CD4-positive, alpha-beta T cell (primary cell): ENCODE measurements around the gene MUC2. TPM values are rescaled to one million over a fixed set of nuclear protein-coding genes. Genes with fewer than 3 reads are reported as not detected.
A peak's percentile ranks its signal among the peaks of the same experiment; 100 is the strongest.

Experiments used
- ATAC-seq: fragments of 200-7000 bp; cut with Tn5 transposase; one replicate; pipeline ENCODE4 v1.10.0; 2022; ENCODE audit warnings: mild to moderate bottlenecking; ENCODE audit not compliant: poor library complexity
- CTCF ChIA-PET: fragments of 350-600 bp; sonication (Branson Sonifier 250); formaldehyde crosslinking; loops from one replicate; lab custom pipeline; 2021; ENCODE audit warnings: antibody characterized with exemption, inconsistent platforms; lab: Charles Lee
- POLR2A ChIA-PET: fragments of 350-600 bp; sonication (Branson Sonifier 250); formaldehyde crosslinking; loops from one replicate; lab custom pipeline; 2021; ENCODE audit warnings: antibody characterized with exemption, inconsistent platforms; lab: Charles Lee
- DNase-seq, 14 experiments: peaks; one replicate each; pipeline ENCODE4 v3.0.0-alpha.2; 2013 to 2020; ENCODE audit warnings: mixed read lengths in 2 of 14
- H3K27ac ChIP-seq, 2 donors: one replicate each; pipeline versions ENCODE4 v1.5.1 to v1.7.0; 2013; ENCODE audit warnings: low read length in 2 of 2, low read depth in 1 of 2, mild to moderate bottlenecking in 1 of 2
- H3K27me3 ChIP-seq, 2 experiments: 1 replicate in 1 of 2; 2 replicates in 1 of 2; pipeline versions ENCODE4 v1.6.1 to v1.7.0; 2013; ENCODE audit warnings: low read length in 2 of 2, control low read depth in 1 of 2, mild to moderate bottlenecking in 1 of 2, moderate library complexity in 1 of 2; ENCODE audit not compliant: insufficient read depth in 2 of 2, control insufficient read depth in 1 of 2
- H3K36me3 ChIP-seq: one replicate; pipeline ENCODE4 v1.6.1; 2013; ENCODE audit warnings: low read length, control low read depth; ENCODE audit not compliant: insufficient read depth
- H3K4me1 ChIP-seq: one replicate; pipeline ENCODE4 v1.6.1; 2013; ENCODE audit warnings: low read length, control low read depth; ENCODE audit not compliant: insufficient read depth
- H3K4me3 ChIP-seq: one replicate; pipeline ENCODE4 v1.5.1; 2013; ENCODE audit warnings: mild to moderate bottlenecking, low read length, moderate library complexity
- H3K9me3 ChIP-seq, 2 experiments: 1 replicate in 1 of 2; 2 replicates in 1 of 2; pipeline versions ENCODE4 v1.6.1 to v1.7.0; 2013; ENCODE audit warnings: low read length in 2 of 2, mild to moderate bottlenecking in 2 of 2, control low read depth in 1 of 2, moderate library complexity in 1 of 2; ENCODE audit not compliant: control insufficient read depth in 1 of 2, insufficient read depth in 1 of 2
- H3K27ac Mint-ChIP-seq: one replicate; pipeline ENCODE4 v1.8.0; 2020; ENCODE audit warnings: mixed read lengths
- H3K27me3 Mint-ChIP-seq: one replicate; pipeline ENCODE4 v1.8.0; 2021; ENCODE audit warnings: mixed read lengths
- H3K36me3 Mint-ChIP-seq: one replicate; pipeline ENCODE4 v1.8.0; 2021; ENCODE audit warnings: low read depth, mixed read lengths
- H3K4me1 Mint-ChIP-seq: one replicate; pipeline ENCODE4 v1.8.0; 2021; ENCODE audit warnings: low read depth, mixed read lengths
- H3K4me3 Mint-ChIP-seq: one replicate; pipeline ENCODE4 v1.8.0; 2020; ENCODE audit warnings: mild to moderate bottlenecking, mixed read lengths
- H3K9me3 Mint-ChIP-seq: one replicate; pipeline ENCODE4 v1.8.0; 2020; ENCODE audit warnings: mixed read lengths
- intact Hi-C, 2 experiments: fragments of 100-400 bp; cut with DNase I in 1 of 2; cut with micrococcal nuclease in 1 of 2; formaldehyde crosslinking; loops; one replicate each; pipeline versions ENCODE4 v1.15.1 to v1.9.0; 2023 to 2025; cut with DNase I, micrococcal nuclease
- total RNA-seq, 174 experiments: library from RNA in 2 of 174; stranded (reverse) in 2 of 174; gene quantifications; one replicate each; pipeline ENCODE4 v1.2.3 and lab custom pipeline; 2021 to 2026
- TF ChIP-seq, protein P1 (sequence below): fragments of 200-600 bp; IDR thresholded peaks from one replicate; pipeline ENCODE4 v1.8.0; 2022; ENCODE audit warnings: antibody characterized with exemption, mild to moderate bottlenecking

MUC2 gene
- total RNA-seq, 2 experiments from 2014 or later = not detected

GRCh38 chr11:1038921-1039320 is 35.8 kb upstream of the MUC2 start:
- TF ChIP-seq, protein P1, sequence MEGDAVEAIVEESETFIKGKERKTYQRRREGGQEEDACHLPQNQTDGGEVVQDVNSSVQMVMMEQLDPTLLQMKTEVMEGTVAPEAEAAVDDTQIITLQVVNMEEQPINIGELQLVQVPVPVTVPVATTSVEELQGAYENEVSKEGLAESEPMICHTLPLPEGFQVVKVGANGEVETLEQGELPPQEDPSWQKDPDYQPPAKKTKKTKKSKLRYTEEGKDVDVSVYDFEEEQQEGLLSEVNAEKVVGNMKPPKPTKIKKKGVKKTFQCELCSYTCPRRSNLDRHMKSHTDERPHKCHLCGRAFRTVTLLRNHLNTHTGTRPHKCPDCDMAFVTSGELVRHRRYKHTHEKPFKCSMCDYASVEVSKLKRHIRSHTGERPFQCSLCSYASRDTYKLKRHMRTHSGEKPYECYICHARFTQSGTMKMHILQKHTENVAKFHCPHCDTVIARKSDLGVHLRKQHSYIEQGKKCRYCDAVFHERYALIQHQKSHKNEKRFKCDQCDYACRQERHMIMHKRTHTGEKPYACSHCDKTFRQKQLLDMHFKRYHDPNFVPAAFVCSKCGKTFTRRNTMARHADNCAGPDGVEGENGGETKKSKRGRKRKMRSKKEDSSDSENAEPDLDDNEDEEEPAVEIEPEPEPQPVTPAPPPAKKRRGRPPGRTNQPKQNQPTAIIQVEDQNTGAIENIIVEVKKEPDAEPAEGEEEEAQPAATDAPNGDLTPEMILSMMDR = no peak
- H3K27ac ChIP-seq = no peak overlapping the region
- Mint-ChIP-seq H3K36me3 (no peaks in the 10 kb centered on the region), H3K27ac (no peak overlapping the region), H3K27me3 (no peaks in the 10 kb centered on the region), H3K4me1 (no peaks in the 10 kb centered on the region), H3K9me3 (no peaks in the 10 kb centered on the region), H3K4me3 (no peak overlapping the region)
- peaks cover 0 to 13% of the 10 kb centered on the region in 2 experiments for H3K9me3 ChIP-seq
- ChIA-PET CTCF (no interaction called here), POLR2A (no interaction called here)
- ATAC-seq (no peak), DNase-seq (no peak)
- intact Hi-C loops = no loop called here
- no peaks in the 10 kb centered on the region for H3K27me3 ChIP-seq
- no peaks in the 10 kb centered on the region for H3K36me3 ChIP-seq
- H3K4me3 ChIP-seq = no peak overlapping the region
- no peaks in the 10 kb centered on the region for H3K4me1 ChIP-seq

DNA sequence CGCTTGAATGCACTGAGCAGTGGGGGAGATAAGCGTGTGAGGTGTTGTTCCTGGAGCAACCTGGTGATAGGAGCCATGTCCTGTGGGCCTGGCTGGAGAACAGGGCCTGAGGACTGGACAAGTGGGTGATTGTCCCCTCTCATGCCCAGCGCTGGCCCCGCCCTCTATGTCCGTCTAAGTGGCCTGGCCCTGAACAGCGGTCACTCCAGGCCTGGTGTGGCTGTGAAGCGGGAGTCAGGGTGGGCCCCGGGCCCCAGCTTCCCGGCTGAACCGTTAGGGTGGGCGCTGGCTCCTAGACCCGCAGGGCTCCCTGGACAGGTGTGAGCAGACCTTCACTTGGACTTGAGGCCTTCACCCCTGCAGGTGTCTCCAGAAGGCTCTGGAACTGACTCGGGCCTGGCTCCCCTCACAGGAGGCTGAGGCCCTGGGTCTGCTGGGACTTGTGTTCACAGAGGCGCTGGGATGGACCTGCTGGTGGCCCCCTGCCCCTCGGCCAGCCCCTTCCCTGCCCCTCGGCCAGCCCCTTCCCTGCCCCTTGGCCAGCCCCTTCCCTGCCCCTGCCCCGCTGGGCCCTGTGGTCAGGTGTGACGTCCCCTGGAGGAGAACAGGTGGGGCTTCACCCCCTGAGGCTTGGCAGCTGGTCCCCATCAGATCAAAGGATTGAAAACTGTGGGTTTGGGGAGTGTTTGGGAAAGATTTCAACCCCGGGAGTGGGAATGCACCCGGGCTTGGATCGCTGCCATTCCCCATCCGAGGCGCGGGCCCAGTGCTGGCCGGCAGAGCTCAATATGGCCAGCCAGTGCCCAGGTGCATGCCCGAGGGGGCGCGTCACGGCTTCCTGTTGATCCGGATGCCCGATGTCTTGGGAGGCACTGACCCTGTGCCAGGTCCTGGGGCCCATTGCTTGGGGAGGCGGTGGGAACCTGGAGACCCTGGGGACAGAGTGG is 34.9 kb upstream of the MUC2 start:
- POLR2A ChIA-PET = no interaction called here
- Mint-ChIP-seq H3K9me3 (no peaks in the 10 kb centered on the region), H3K27me3 (no peaks in the 10 kb centered on the region), H3K4me1 (no peaks in the 10 kb centered on the region), H3K36me3 (no peaks in the 10 kb centered on the region), H3K4me3 (no peak overlapping the region), H3K27ac (no peak overlapping the region)
- Histone ChIP-seq H3K4me3 (no peak overlapping the region), H3K27ac (no peak overlapping the region), H3K36me3 (no peaks in the 10 kb centered on the region), H3K4me1 (no peaks in the 10 kb centered on the region), H3K9me3 (peaks cover 0 to 13% of the 10 kb centered on the region in 2 experiments), H3K27me3 (no peaks in the 10 kb centered on the region)
- intact Hi-C loops = no loop called here
- TF ChIP-seq, protein P1 = no peak
- DNase-seq (peak in 1 of 14 experiments; percentile 1), ATAC-seq (no peak)
- CTCF ChIA-PET = no interaction called here

- H3K36me3 Mint-ChIP-seq = no peaks in the 10 kb centered on the region
- H3K4me1 Mint-ChIP-seq = no peaks in the 10 kb centered on the region
These were observed 34.1 kb upstream of the MUC2 start for GRCh38 chr11:1040428-1041148.

More at GRCh38 chr11:1040428-1041148, 34.1 kb upstream of the MUC2 start:
- Mint-ChIP-seq H3K27ac (no peak overlapping the region), H3K9me3 (no peaks in the 10 kb centered on the region), H3K4me3 (no peak overlapping the region), H3K27me3 (no peaks in the 10 kb centered on the region)
- Histone ChIP-seq H3K27me3 (no peaks in the 10 kb centered on the region), H3K4me3 (no peak overlapping the region), H3K36me3 (no peaks in the 10 kb centered on the region), H3K4me1 (no peaks in the 10 kb centered on the region), H3K9me3 (peaks cover 0 to 13% of the 10 kb centered on the region in 2 experiments), H3K27ac (no peak overlapping the region)
- CTCF ChIA-PET = no interaction called here
- TF ChIP-seq, protein P1 = no peak
- intact Hi-C loops = no loop called here
- DNase-seq (peak in 1 of 14 experiments; percentile 4), ATAC-seq (no peak)
- POLR2A ChIA-PET = no interaction called here
